MV-4-11 (cell line): Measurements from ENCODE around the gene CEP350.
"Not testable (repeated sequence)": the region's sequence is repeated elsewhere in the genome, so short reads cannot be mapped to it uniquely, and the experiment has no call there.

Source experiments
- DNase-seq: peaks from one replicate; lab custom pipeline; 2025; lab: John Stamatoyannopoulos, UW

CEP350 gene

GRCh38 chr1:179950651-179951050 lies 4.0 kb upstream of the CEP350 start:
- DNase-seq = peak; percentile 86

- DNase-seq = peak; percentile 49
Observed at GRCh38 chr1:179951383-179952144, 3.0 kb upstream of the CEP350 start.

GRCh38 chr1:179952186-179952585 lies 2.4 kb upstream of the CEP350 start:
- peak; percentile 81 for DNase-seq

- DNase-seq = peak; percentile 80
Observed at GRCh38 chr1:179953974-179954492, 577 bp upstream of the CEP350 start.

- DNase-seq = peak; percentile 39
Observed at GRCh38 chr1:179955287-179955680, 674 bp downstream of the CEP350 start.

- peak; percentile 19 for DNase-seq
Observed at GRCh38 chr1:179955731-179956130, 1.1 kb downstream of the CEP350 start.

- no peak for DNase-seq
Observed at GRCh38 chr1:179958359-179958758, 3.7 kb downstream of the CEP350 start.

GRCh38 chr1:179962168-179962567 lies 7.6 kb downstream of the CEP350 start:
- not testable (repeated sequence) for DNase-seq

GRCh38 chr1:179966551-179966950 lies 11.9 kb downstream of the CEP350 start:
- DNase-seq = no peak

- peak; percentile 23 for DNase-seq
Observed at GRCh38 chr1:179968284-179968993, 13.8 kb downstream of the CEP350 start.

- DNase-seq = no peak
Observed at GRCh38 chr1:179968994-179969919, 14.6 kb downstream of the CEP350 start.

- DNase-seq = no peak
Observed at GRCh38 chr1:179969962-179970361, 15.4 kb downstream of the CEP350 start.

- no peak for DNase-seq
Observed at GRCh38 chr1:179971563-179972496, 17.2 kb downstream of the CEP350 start.

GRCh38 chr1:179973198-179974110 lies 18.8 kb downstream of the CEP350 start:
- DNase-seq = peak; percentile 83

GRCh38 chr1:179976970-179977651 lies 22.5 kb downstream of the CEP350 start:
- DNase-seq = no peak

- DNase-seq = no peak
Observed at GRCh38 chr1:179978199-179979079, 23.8 kb downstream of the CEP350 start.

- DNase-seq = no peak
Observed at GRCh38 chr1:179984101-179984500, 29.5 kb downstream of the CEP350 start.

GRCh38 chr1:179984942-179985341 lies 30.3 kb downstream of the CEP350 start:
- DNase-seq = no peak
